Stomach smooth muscle (tissue), 2 donors: Measurements from ENCODE around the gene DNAJB8.

ENCODE experiments used
- H3K27ac ChIP-seq: one replicate; pipeline ENCODE4 v1.7.0; 2013; ENCODE audit warnings: mild to moderate bottlenecking, low read length, inconsistent platforms
- H3K27me3 ChIP-seq, 2 donors: one replicate each; pipeline ENCODE4 v1.7.0; 2013; ENCODE audit warnings: low read length in 2 of 2; ENCODE audit not compliant: insufficient read depth in 2 of 2, control insufficient read depth in 1 of 2
- H3K36me3 ChIP-seq, 2 donors: one replicate each; pipeline ENCODE4 v1.7.0; 2013; ENCODE audit warnings: low read length in 2 of 2; ENCODE audit not compliant: control insufficient read depth in 2 of 2, insufficient read depth in 2 of 2
- H3K4me1 ChIP-seq: one replicate; pipeline ENCODE4 v1.7.0; 2013; ENCODE audit warnings: low read length; ENCODE audit not compliant: control insufficient read depth, insufficient read depth
- H3K4me3 ChIP-seq, 2 donors: one replicate each; pipeline ENCODE4 v1.7.0; 2013; ENCODE audit warnings: low read length in 2 of 2
- H3K9ac ChIP-seq, 2 donors: one replicate each; pipeline ENCODE4 v1.7.0; 2013; ENCODE audit warnings: low read length in 2 of 2, mild to moderate bottlenecking in 1 of 2
- H3K9me3 ChIP-seq, 2 donors: one replicate each; pipeline ENCODE4 v1.7.0; 2013; ENCODE audit warnings: low read length in 2 of 2; ENCODE audit not compliant: control insufficient read depth in 2 of 2
- donor health status: healthy.
- donor health status: Pancreatic carcinoma.

The DNAJB8 gene

GRCh38 chr3:128455116-128455515 lies 11.6 kb downstream of the DNAJB8 start:
- Histone ChIP-seq H3K27ac (no peak overlapping the region), H3K36me3 (no peaks in the 10 kb centered on the region), H3K4me3 (no peak overlapping the region), H3K27me3 (peaks cover 22 to 25% of the 10 kb centered on the region in 2 donors), H3K4me1 (no peaks in the 10 kb centered on the region), H3K9me3 (no peaks in the 10 kb centered on the region), H3K9ac (no peak overlapping the region)

GRCh38 chr3:128454310-128454618 lies 12.4 kb downstream of the DNAJB8 start:
- Histone ChIP-seq H3K4me1 (no peaks in the 10 kb centered on the region), H3K4me3 (no peak overlapping the region), H3K27ac (no peak overlapping the region), H3K36me3 (no peaks in the 10 kb centered on the region), H3K9me3 (no peaks in the 10 kb centered on the region), H3K9ac (no peak overlapping the region), H3K27me3 (peaks cover 22 to 25% of the 10 kb centered on the region in 2 donors)

- no peaks in the 10 kb centered on the region for H3K36me3 ChIP-seq
- no peak overlapping the region for H3K9ac ChIP-seq
- peaks cover 22 to 25% of the 10 kb centered on the region in 2 donors for H3K27me3 ChIP-seq
- H3K4me3 ChIP-seq, result no peak overlapping the region
- no peak overlapping the region for H3K27ac ChIP-seq
- no peaks in the 10 kb centered on the region for H3K9me3 ChIP-seq
- no peaks in the 10 kb centered on the region for H3K4me1 ChIP-seq
Observed at GRCh38 chr3:128453501-128454309, 13.0 kb downstream of the DNAJB8 start.

- no peak overlapping the region for H3K4me3 ChIP-seq
- no peak overlapping the region for H3K9ac ChIP-seq
- no peaks in the 10 kb centered on the region for H3K36me3 ChIP-seq
- peaks cover 22 to 25% of the 10 kb centered on the region in 2 donors for H3K27me3 ChIP-seq
- H3K4me1 ChIP-seq, result no peaks in the 10 kb centered on the region
- no peak overlapping the region for H3K27ac ChIP-seq
- H3K9me3 ChIP-seq, result no peaks in the 10 kb centered on the region
Observed at GRCh38 chr3:128452678-128453275, 13.9 kb downstream of the DNAJB8 start.

- H3K4me1 ChIP-seq, result no peaks in the 10 kb centered on the region
- H3K27me3 ChIP-seq, result peaks cover 24 to 25% of the 10 kb centered on the region in 2 donors
- no peaks in the 10 kb centered on the region for H3K36me3 ChIP-seq
- H3K9ac ChIP-seq, result no peak overlapping the region
- H3K4me3 ChIP-seq, result no peak overlapping the region
- no peaks in the 10 kb centered on the region for H3K9me3 ChIP-seq
- no peak overlapping the region for H3K27ac ChIP-seq
Observed at GRCh38 chr3:128452120-128452519, 14.6 kb downstream of the DNAJB8 start.

- H3K27ac ChIP-seq, result no peak overlapping the region
Observed at GRCh38 chr3:128449111-128449638, 17.5 kb downstream of the DNAJB8 start.

GRCh38 chr3:128448491-128448890 lies 18.2 kb downstream of the DNAJB8 start:
- Histone ChIP-seq H3K4me1 (no peaks in the 10 kb centered on the region), H3K36me3 (no peaks in the 10 kb centered on the region), H3K9ac (no peak overlapping the region), H3K9me3 (no peaks in the 10 kb centered on the region), H3K27me3 (peaks cover 7 to 11% of the 10 kb centered on the region in 2 donors), H3K4me3 (no peak overlapping the region), H3K27ac (no peak overlapping the region)

More at GRCh38 chr3:128449111-128449638, 17.5 kb downstream of the DNAJB8 start:
- Histone ChIP-seq H3K9me3 (no peaks in the 10 kb centered on the region), H3K36me3 (no peaks in the 10 kb centered on the region), H3K4me3 (no peak overlapping the region), H3K27me3 (peaks cover 7 to 9% of the 10 kb centered on the region in 2 donors), H3K4me1 (no peaks in the 10 kb centered on the region), H3K9ac (no peak overlapping the region)

- Histone ChIP-seq H3K4me1 (no peaks in the 10 kb centered on the region), H3K27me3 (peaks cover 3 to 9% of the 10 kb centered on the region in 2 donors), H3K4me3 (no peak overlapping the region), H3K27ac (no peak overlapping the region), H3K36me3 (no peaks in the 10 kb centered on the region), H3K9ac (no peak overlapping the region), H3K9me3 (no peaks in the 10 kb centered on the region)
Observed at GRCh38 chr3:128447561-128448013, 19.1 kb downstream of the DNAJB8 start.

- Histone ChIP-seq H3K4me1 (no peaks in the 10 kb centered on the region), H3K27ac (no peak overlapping the region)
Observed at GRCh38 chr3:128446821-128447220, 19.9 kb downstream of the DNAJB8 start.

GRCh38 chr3:128445357-128445756 lies 21.3 kb downstream of the DNAJB8 start:
- no peaks in the 10 kb centered on the region for H3K36me3 ChIP-seq
- no peak overlapping the region for H3K9ac ChIP-seq
- H3K27me3 ChIP-seq, result peaks cover 0 to 4% of the 10 kb centered on the region in 2 donors
- H3K4me3 ChIP-seq, result no peak overlapping the region
- no peak overlapping the region for H3K27ac ChIP-seq
- H3K9me3 ChIP-seq, result no peaks in the 10 kb centered on the region
- H3K4me1 ChIP-seq, result no peaks in the 10 kb centered on the region

More at GRCh38 chr3:128446821-128447220, 19.9 kb downstream of the DNAJB8 start:
- Histone ChIP-seq H3K36me3 (no peaks in the 10 kb centered on the region), H3K9me3 (no peaks in the 10 kb centered on the region), H3K4me3 (no peak overlapping the region), H3K27me3 (peaks cover 3 to 9% of the 10 kb centered on the region in 2 donors), H3K9ac (no peak overlapping the region)

- H3K27ac ChIP-seq, result no peak overlapping the region
- no peak overlapping the region for H3K4me3 ChIP-seq
- H3K27me3 ChIP-seq, result peaks cover 2 to 7% of the 10 kb centered on the region in 2 donors
- no peaks in the 10 kb centered on the region for H3K9me3 ChIP-seq
- H3K4me1 ChIP-seq, result no peaks in the 10 kb centered on the region
- no peak overlapping the region for H3K9ac ChIP-seq
- no peaks in the 10 kb centered on the region for H3K36me3 ChIP-seq
Observed at GRCh38 chr3:128443771-128444170, 22.9 kb downstream of the DNAJB8 start.
